ENCODE results near the gene C1orf122. TPM values are rescaled to one million over a fixed set of nuclear protein-coding genes. Genes with fewer than 3 reads are reported as not detected.

The C1orf122 gene
- total RNA-seq, 1 experiment from 2014 or later: 77.2 TPM

DNA sequence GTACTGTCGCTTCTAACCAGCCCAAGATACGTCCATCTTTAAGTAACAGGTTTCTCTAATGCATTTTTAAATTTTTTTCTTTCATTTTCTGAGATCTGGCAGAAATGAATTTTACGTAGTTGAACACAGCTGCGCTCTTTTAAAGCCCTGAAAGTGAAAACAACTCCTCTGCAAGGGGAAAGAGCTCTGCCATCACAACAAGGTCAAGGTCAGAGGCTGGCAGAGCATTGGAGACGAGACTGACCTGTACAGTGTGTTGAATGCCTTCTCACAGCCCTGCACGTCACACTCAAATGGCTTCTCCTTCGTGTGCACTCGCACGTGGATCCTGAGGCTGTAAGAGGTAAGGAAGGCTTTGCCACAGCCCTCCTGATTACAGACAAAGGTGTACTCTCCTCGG is 32.1 kb downstream of the C1orf122 start:
- Histone ChIP-seq H3K9me3 (ENCODE audit: control insufficient read depth, insufficient read depth, low read depth, low read length) (no peaks in the 10 kb centered on the region), H3K4me3 (ENCODE audit: low read depth in 2 of 2, low read length in 2 of 2) (no peak overlapping the region), H3K27ac (ENCODE audit: low read length) (no peak overlapping the region), H3K4me1 (ENCODE audit: control insufficient read depth, insufficient read depth, low read length) (no peaks in the 10 kb centered on the region), H3K27me3 (ENCODE audit: control insufficient read depth, insufficient read depth, low read length) (no peaks in the 10 kb centered on the region), H3K36me3 (ENCODE audit: control insufficient read depth, insufficient read depth, low read length) (peaks cover 21% of the 10 kb centered on the region)
- ChIA-PET CTCF (no interaction called here), POLR2A (no interaction called here)
- no TSS peak for BruUV-seq (replicated peaks)
- TF ChIP-seq, protein P1, sequence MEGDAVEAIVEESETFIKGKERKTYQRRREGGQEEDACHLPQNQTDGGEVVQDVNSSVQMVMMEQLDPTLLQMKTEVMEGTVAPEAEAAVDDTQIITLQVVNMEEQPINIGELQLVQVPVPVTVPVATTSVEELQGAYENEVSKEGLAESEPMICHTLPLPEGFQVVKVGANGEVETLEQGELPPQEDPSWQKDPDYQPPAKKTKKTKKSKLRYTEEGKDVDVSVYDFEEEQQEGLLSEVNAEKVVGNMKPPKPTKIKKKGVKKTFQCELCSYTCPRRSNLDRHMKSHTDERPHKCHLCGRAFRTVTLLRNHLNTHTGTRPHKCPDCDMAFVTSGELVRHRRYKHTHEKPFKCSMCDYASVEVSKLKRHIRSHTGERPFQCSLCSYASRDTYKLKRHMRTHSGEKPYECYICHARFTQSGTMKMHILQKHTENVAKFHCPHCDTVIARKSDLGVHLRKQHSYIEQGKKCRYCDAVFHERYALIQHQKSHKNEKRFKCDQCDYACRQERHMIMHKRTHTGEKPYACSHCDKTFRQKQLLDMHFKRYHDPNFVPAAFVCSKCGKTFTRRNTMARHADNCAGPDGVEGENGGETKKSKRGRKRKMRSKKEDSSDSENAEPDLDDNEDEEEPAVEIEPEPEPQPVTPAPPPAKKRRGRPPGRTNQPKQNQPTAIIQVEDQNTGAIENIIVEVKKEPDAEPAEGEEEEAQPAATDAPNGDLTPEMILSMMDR (IDR thresholded peaks at IDR 0.05): no peak
- TF ChIP-seq TCF7L2 (IDR thresholded peaks at IDR 0.05; ENCODE audit: low read depth, low read length): no peak
- TF ChIP-seq POLR2AphosphoS5 (IDR thresholded peaks at IDR 0.05; ENCODE audit: low read depth, low read length): no peak
- no peak for TF ChIP-seq SIN3A (IDR thresholded peaks at IDR 0.05; ENCODE audit: borderline replicate concordance, insufficient read depth, low read depth, low read length)
- TF ChIP-seq, protein P2, sequence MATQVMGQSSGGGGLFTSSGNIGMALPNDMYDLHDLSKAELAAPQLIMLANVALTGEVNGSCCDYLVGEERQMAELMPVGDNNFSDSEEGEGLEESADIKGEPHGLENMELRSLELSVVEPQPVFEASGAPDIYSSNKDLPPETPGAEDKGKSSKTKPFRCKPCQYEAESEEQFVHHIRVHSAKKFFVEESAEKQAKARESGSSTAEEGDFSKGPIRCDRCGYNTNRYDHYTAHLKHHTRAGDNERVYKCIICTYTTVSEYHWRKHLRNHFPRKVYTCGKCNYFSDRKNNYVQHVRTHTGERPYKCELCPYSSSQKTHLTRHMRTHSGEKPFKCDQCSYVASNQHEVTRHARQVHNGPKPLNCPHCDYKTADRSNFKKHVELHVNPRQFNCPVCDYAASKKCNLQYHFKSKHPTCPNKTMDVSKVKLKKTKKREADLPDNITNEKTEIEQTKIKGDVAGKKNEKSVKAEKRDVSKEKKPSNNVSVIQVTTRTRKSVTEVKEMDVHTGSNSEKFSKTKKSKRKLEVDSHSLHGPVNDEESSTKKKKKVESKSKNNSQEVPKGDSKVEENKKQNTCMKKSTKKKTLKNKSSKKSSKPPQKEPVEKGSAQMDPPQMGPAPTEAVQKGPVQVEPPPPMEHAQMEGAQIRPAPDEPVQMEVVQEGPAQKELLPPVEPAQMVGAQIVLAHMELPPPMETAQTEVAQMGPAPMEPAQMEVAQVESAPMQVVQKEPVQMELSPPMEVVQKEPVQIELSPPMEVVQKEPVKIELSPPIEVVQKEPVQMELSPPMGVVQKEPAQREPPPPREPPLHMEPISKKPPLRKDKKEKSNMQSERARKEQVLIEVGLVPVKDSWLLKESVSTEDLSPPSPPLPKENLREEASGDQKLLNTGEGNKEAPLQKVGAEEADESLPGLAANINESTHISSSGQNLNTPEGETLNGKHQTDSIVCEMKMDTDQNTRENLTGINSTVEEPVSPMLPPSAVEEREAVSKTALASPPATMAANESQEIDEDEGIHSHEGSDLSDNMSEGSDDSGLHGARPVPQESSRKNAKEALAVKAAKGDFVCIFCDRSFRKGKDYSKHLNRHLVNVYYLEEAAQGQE (IDR thresholded peaks at IDR 0.05; ENCODE audit: insufficient read depth in 1 of 2, low read depth in 2 of 2, low read length in 1 of 2): no peak
- ATAC-seq (no peak), DNase-seq (ENCODE audit: low read depth, low spot score) (no peak)
- in situ Hi-C loops (cut with HindIII; ENCODE audit: low pct_unique_long_range_greater_than_20kb, low sequenced_read_pairs) (no loop called here), intact Hi-C loops (cut with micrococcal nuclease; ENCODE audit: unreplicated experiment) (no loop called here)

DNA sequence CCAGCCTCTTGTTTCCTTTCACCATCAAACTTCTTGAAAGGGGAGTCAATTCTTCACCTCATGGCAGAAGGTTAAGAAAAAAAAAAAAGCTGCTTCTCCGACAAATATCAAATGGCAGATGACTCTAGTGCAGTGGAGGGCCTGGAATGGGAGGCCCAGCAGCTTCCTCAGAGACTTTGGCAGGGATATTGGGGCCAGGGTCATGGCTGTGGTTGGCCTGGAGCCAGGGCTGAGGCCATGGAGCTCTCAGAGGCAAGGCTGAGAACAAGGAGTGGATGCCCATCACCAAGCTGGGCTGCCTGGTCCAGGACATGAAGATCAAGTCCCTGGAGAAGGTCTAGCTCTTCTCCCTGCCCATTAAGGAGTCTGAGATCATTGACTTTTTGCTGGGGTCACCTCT is 33.1 kb downstream of the C1orf122 start:
- CTCF ChIA-PET: no interaction called here
- TF ChIP-seq POLR2AphosphoS5 (IDR thresholded peaks at IDR 0.05; ENCODE audit: low read depth, low read length) (no peak), SIN3A (IDR thresholded peaks at IDR 0.05; ENCODE audit: borderline replicate concordance, insufficient read depth, low read depth, low read length) (no peak)
- Histone ChIP-seq H3K4me3 (ENCODE audit: low read depth in 2 of 2, low read length in 2 of 2) (no peak overlapping the region), H3K9me3 (ENCODE audit: control insufficient read depth, insufficient read depth, low read depth, low read length) (no peaks in the 10 kb centered on the region), H3K27ac (ENCODE audit: low read length) (no peak overlapping the region), H3K36me3 (ENCODE audit: control insufficient read depth, insufficient read depth, low read length) (peaks cover 13% of the 10 kb centered on the region), H3K27me3 (ENCODE audit: control insufficient read depth, insufficient read depth, low read length) (no peaks in the 10 kb centered on the region), H3K4me1 (ENCODE audit: control insufficient read depth, insufficient read depth, low read length) (no peaks in the 10 kb centered on the region)
- in situ Hi-C loops (cut with HindIII; ENCODE audit: low pct_unique_long_range_greater_than_20kb, low sequenced_read_pairs): no loop called here
- no peak for ATAC-seq
- no peak for DNase-seq (ENCODE audit: low read depth, low spot score)
- POLR2A ChIA-PET: no interaction called here
- BruUV-seq (replicated peaks): no TSS peak
- intact Hi-C loops (cut with micrococcal nuclease; ENCODE audit: unreplicated experiment): no loop called here

DNA sequence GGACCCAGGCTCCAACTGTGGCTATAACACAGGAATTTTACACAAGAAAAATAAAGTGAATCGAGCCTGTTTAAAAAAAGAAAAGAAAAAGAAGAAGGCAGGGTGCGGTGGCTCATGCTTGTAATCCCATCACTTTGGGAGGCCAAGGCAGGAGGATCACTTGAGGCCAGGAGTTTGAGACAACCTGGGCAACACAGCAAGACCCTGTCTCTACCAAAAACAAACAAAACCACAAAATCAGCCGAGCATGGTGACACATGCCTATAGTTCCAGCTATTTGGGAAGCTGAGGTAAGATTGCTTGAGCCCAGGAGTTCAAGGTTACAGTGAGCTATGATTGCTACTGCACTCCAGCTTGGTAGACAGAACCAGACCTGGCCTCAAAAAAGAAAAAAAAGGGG is 34.1 kb downstream of the C1orf122 start:
- Histone ChIP-seq H3K27ac (ENCODE audit: low read length) (no peak overlapping the region), H3K4me3 (ENCODE audit: low read depth in 2 of 2, low read length in 2 of 2) (no peak overlapping the region), H3K27me3 (ENCODE audit: control insufficient read depth, insufficient read depth, low read length) (no peaks in the 10 kb centered on the region), H3K36me3 (ENCODE audit: control insufficient read depth, insufficient read depth, low read length) (peaks cover 6% of the 10 kb centered on the region; the same call in 1 of the 2 replicates), H3K4me1 (ENCODE audit: control insufficient read depth, insufficient read depth, low read length) (no peaks in the 10 kb centered on the region), H3K9me3 (ENCODE audit: control insufficient read depth, insufficient read depth, low read depth, low read length) (no peaks in the 10 kb centered on the region)
- CTCF ChIA-PET: no interaction called here
- no peak for ATAC-seq
- BruUV-seq (replicated peaks): no TSS peak
- no peak for TF ChIP-seq TCF7L2 (IDR thresholded peaks at IDR 0.05; ENCODE audit: low read depth, low read length)
- TF ChIP-seq POLR2AphosphoS5 (IDR thresholded peaks at IDR 0.05; ENCODE audit: low read depth, low read length): no peak
- TF ChIP-seq SIN3A (IDR thresholded peaks at IDR 0.05; ENCODE audit: borderline replicate concordance, insufficient read depth, low read depth, low read length): no peak
- TF ChIP-seq, protein P2 (IDR thresholded peaks at IDR 0.05; ENCODE audit: insufficient read depth in 1 of 2, low read depth in 2 of 2, low read length in 1 of 2): no peak
- TF ChIP-seq, protein P1 (IDR thresholded peaks at IDR 0.05): no peak
- in situ Hi-C loops (cut with HindIII; ENCODE audit: low pct_unique_long_range_greater_than_20kb, low sequenced_read_pairs) (no loop called here), intact Hi-C loops (cut with micrococcal nuclease; ENCODE audit: unreplicated experiment) (no loop called here)
- DNase-seq (ENCODE audit: low read depth, low spot score): no peak
- POLR2A ChIA-PET: no interaction called here

All from Panc1 (cell line).